GM21529 (cell line): ENCODE results near the gene CERS6.
"Not testable (repeated sequence)": the region's sequence is repeated elsewhere in the genome, so short reads cannot be mapped to it uniquely, and the experiment has no call there.

ENCODE experiments used
- ATAC-seq: cut with Tn5 transposase; IDR thresholded peaks from one replicate; pipeline ENCODE4 v1.9.1; 2021; ENCODE audit not compliant: unreplicated experiment

The CERS6 gene

DNA sequence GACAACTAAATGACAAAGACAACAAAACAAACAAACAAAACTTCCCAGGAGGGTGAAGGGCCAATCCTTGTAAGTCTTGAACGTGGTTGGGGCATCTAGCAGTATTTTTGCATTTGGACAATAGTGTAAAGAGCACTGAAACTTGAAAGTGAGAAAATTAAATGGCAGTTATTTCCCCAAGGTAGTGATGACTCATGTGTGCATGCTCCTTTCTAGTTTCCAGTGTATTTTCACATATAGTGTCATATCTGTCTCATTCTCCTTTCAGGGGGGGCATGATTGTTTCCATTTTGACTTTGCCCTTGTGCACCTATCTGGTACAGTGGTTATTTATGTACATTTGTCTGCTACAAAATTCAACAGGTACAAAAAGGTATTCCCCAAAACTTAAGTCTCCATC, 39.5 kb downstream of the CERS6 start:
- peak; percentile 89 for ATAC-seq

DNA sequence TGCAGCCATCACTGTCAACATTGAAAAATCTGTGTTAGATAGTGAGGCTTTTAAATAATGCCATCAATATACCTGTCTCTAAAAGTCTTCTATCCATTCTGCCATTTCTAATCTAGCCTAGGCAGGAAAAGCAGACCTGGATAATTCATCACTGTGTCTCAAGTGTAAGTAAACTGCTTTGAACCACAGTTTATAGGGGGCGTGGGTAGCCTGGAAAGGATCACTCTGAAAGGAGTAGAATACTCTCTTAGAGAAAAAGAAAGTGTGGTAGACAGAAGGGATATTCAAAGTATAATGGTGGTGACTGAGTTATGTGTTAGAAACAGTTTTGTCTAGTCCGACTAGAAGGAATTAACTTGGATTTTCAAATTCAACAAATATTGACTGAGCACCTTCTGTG, 40.8 kb downstream of the CERS6 start:
- no peak for ATAC-seq

DNA sequence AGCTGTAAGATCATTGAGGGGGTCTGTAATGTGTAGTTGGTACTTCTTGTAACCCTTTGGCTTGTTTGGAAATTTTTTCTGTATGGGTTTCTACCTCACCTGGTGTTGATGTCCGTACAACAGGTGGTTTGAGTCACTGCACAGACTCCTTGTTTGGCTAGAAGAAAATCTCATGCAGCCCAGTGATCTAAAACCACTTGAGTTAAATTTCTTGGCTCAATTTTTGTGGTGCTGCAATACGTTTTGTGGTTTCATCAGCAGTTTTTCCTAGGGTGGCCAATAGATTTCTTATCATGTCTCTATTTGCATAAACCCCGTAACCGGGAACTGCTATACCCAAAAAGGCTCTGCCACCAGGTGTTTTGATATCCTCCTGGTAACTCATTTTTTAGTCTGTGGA, 43.4 kb downstream of the CERS6 start:
- no peak for ATAC-seq

DNA sequence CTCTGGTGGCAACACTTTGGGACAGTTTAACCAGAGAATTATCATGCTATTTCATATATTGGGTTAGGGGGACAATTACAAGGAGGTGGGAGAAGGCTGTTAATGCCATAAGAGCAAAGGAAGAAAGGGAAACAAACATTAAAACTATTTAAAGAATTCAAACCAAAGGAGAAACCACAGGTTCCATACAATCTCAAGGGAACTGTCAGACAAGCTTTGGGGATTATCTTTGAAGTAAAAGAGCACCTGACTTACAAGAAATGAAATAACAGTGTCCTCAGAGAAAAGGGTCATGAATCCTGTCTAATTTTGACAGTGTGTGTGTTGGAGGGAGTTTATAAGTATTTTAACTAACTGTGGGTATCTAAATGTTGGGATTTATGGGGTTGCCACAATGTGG, 44.4 kb downstream of the CERS6 start:
- no peak for ATAC-seq

DNA sequence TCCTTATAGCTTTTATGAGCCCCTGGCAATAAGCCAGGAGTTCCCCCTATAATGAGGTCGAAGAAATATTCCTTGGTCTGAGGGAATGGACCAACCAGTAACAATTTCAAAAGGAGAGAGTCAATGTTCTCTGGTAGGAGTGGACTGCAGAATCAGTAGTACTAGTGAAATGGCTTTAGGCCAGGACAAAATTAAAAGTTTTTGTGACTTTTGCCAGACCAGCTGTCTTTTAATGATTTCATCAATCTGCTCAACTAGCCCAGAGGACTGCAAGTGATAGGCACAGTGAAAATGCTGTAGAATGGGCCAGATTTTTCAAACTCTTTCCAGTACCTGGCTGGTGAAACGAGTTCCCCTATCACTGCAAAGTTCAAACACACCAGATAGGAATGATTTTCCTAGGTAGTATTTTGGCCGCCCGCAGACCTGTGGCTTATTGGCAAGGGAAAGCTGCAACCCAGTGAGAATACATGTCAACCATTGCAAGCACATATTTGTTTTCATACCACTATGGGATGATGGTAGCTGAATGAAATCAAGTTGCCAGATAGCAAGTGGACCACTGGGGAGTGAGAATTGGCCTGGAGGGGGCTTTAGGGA, 45.5 kb downstream of the CERS6 start:
- ATAC-seq, result no peak

DNA sequence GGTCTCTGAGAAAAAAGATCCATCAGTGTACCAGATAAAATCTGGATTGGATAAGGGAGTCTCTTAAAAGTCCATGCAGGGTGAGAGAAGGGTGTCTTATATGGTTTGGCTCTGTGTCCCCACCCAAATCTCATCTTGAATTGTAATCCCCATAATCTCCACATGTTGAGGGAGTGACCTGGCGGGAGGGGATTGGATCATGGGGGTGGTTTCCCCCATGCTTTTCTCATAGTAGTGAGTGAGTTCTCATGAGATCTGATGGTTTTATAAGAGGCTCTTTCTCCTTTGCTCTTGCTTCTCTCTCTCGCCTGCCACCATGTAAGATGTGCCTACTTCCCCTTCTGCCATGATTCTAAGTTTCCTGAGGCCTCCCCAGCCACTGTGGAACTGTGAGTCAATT, 46.8 kb downstream of the CERS6 start:
- ATAC-seq, result not testable (repeated sequence)

DNA sequence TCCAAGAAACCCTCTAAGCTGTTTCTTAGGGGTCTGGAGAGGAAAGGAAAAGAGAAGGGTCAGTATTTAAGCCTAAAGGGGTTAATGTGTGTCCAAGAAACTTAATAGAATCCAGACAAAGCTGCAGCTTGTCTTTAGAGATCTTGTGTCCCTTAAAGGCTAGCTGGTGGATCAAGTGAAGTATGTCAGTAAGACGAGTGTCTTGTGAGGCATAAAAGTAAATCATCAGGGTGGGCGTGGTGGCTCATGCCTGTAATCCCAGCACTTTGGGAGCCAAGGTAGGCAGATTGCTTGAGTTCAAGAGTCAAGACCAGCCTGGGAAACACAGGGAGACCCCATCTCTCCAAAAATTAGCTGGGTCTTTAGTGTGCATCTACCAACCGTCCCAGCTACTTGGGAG, 47.8 kb downstream of the CERS6 start:
- ATAC-seq, result no peak

DNA sequence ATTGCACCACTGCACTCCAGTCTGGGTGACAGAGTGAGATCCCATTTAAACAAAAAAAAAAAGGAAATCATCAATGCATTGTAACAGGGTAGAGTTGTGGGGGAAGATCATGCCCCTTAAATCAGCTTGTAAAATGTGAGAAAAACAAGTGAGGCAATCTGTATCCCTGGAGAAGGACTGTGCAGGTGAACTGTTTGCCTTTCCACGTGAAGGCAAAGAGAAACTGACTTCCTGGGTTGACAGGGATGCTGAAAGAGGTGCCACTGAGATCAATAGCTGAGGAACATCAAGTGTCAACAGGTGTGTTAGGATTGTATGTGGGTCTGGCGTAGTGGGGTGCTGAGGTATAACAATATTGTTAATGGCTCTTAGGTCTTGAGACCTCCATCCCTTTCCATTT, 48.3 kb downstream of the CERS6 start:
- no peak for ATAC-seq

DNA sequence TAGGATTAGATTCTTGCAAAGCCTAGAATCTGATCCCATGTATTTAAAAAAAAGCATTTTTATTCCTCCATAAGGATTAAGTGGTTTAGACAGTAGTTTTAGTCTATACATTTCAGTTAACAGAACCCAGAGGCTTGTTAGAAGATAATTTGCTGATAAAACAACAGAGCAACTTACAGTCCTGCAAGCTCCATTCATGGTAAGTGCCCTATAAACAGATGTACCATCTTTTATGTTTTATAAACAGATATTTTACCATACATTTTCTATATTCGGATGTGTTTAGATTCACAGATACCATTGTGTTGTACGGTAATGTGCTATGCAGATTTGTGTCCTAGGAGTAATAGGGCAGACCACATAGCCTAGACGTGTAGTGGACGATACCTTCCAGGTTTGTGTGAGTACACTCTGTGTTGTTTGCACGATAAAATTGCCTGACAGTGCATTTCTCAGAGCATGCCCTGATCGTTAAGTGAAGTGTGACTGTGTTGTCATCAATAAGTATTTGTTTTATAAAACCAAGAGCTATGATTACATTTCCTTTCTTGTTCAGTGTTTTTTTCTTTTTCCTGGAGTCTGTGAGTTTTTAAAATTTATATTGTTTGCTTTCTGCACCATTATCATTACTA, 54.2 kb downstream of the CERS6 start:
- no peak for ATAC-seq

DNA sequence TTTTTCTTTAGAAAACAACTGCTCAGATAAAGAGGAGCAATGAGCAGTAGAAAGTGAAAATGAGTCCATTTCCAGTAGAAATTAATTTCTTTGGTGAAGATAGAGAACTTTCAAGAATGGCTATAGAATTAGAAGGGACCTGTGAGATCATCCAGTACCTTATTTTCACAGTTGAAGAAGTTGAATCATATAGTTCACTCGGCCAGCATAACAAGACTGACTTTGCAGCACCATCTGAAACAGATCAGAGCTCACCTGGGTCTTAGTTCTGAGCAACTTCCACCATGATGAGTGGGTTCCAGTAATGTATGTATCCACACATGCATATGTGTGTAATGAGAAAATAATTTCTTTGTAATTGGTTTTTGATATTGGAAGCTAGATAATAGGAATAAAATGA, 58.6 kb downstream of the CERS6 start:
- no peak for ATAC-seq

DNA sequence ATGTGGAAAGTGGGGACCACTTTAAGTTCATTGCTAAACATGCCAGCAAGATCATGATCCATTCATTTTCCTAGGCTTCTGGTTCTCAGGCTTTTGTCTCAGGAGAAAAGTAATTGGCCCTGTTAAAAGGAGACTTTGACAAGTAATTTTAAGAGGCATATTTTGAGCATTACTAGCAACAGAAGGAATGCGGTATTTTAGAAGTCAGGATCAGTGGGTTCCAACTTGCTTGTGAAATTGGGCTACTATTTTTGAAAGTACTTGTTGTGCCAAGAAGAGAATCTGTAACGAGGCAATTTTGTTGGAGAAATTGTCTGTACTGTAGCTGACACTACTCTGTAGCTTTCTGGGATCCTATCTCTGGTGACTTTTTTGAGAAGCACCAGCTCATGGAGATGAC, 59.4 kb downstream of the CERS6 start:
- ATAC-seq, result no peak

DNA sequence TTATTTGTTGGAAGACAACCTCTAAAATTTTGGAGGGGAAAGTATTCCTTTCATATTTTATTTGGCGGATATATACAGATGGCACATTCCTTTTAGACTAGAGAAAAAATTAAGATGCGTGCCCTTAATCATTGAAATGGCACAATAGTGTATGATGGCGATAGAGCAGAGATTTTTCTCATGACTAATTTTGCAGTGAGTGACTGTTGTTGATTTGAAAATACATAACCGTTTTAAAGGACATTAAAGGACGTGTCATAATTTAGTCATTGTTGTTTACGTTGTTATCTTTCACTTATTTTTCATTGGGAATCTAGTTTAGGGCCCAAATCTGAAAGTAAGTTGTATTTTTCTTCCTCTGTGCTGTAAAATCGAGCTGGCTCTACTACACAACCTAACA, 61.7 kb downstream of the CERS6 start:
- ATAC-seq, result no peak

DNA sequence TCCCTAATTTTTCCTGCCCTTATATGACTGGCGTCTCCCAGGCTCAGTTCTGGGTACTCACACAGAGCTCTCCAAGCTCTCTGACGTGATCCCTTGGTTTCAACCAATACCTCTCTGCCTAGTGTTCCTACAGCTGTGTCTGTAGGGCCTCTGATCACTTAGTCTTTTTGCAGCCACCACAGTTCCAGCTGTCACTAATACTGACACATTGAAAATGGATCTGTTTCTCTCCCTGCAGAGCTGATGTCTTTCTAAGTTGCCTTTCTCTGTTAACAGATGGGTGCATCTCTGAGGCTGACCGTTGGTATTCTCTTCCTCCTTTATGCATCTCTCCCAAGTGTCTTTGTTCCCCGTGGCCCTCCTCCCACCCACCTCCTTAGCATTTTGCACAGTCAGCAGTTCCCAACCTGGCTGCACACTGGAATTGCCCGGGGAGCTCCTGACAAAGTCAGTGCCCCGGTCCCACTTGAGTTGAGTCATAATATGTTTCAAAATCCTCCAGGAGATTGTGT, 62.5 kb downstream of the CERS6 start:
- peak; percentile 60 for ATAC-seq

DNA sequence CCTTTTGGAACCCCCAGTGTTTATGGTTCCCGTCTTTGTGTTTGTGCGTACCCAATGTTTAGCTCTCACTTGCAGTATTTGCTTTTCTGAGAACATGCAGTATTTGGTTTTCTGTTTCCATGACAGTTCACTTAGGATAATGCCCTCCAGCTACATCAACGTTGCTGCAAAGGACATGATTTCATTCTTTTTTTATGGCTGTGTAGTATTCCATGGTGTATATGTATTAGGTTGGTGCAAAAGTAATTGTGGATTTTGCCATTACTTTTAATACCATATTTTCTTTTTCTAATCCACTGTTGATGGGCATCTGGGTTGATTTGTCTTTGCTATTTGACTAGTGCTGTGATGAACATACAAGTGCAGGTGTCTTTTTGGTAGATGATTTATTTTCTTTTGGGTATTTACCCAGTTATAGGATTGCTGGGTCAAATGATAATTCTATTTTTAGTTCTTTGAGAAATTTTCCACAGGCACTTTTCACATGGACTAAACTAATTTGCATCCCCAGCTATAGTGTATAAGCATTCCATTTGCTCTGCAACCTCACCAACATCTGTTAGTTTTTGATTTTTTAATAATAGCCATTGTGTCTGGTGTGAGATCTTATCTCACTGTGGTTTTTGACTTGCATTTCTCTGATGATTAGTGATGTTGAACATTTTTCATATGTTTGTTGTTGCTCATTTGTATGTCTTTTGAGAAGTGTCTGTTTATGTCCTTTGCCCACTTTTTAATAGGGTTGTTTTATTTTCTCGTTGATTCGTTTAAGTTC, 63.6 kb downstream of the CERS6 start:
- ATAC-seq, result no peak

DNA sequence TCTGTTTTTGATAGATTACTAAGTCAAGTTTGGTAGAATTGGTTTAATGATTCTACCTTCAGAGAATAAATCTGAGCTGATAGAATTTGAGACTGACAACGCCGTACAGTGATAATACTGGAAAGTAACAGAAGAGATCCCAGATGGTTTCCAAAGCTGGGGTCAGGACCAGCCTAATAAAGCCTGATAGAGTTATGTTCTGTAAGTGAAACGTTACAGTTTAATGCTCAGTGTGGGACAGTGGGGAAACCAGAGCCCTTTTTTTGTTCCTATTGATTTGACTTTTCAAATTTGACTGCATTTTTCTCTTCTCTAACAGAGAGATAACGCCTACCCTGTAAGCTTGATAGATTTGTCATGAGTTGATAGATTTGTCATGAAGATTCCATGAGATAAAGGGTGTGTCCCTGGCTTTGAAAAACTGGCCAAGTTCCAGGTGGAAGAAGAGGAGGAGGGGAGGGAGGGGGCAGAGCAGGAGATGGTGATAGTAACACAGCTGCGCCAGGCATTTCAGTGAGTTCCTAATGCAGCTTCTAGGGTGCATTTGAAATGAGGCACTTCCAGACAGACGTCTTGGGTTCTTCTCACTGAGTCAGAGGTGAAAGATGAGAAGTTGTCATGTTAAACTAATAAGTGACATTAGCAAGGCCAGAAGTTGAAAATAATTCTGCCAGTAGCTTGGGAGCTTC, 65.1 kb downstream of the CERS6 start:
- ATAC-seq, result no peak

DNA sequence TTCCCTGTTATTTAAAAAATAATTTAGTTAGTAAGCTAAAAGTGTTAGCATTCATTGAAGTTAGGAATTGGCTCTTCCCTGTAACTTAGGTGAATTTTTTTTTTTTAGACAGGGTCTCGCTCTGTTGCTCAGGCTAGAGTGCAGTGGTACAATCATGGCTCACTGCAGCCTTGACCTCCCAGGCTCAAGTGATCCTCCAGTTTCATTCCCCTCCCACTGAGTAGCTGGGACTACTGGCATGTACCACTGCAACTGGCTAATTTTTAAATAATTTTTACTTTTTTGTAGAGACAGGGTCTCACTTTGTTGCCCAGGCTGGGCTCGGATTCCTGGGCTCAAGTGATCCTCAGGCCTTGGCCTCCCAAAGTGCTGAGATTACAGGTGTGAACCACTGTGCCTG, 66.4 kb downstream of the CERS6 start:
- no peak for ATAC-seq

DNA sequence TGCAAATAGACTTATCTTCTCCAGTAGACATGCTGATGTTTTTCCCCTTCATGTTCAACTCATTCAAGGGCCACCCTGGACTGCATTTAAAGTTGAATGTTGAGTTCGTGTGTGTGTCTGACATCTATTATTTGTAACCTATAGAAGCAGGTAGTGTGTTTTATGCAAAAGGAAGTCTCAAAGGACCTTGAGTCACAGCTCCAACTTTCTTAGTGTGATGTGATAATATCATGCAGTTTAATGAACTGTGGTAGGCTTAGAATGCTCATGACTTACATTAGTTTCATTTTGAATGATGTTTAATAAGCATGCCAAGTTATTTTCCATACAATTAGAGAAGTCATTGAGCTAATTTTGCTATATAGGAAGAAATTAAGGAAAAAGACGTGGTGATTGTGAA, 67.9 kb downstream of the CERS6 start:
- ATAC-seq, result no peak

DNA sequence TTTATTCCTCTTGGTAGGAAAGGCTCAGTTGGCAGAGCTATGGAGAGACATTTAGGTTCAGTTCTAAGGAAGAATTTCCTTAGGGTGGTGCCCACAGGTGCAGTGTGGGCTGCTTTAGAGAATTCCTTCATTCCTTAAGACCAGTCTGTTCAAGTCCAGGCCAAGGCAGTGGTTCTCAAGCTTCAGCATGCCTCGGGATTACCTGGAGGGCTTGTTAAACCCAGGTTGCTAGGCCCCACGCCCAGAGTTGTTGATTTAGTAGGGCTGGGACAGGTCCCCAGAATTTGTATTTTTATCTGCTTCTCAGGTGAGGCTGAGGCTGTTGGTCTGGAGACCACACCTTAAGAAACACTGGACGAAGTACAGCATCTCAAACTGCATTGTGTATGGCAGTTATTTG, 68.9 kb downstream of the CERS6 start:
- ATAC-seq, result no peak

DNA sequence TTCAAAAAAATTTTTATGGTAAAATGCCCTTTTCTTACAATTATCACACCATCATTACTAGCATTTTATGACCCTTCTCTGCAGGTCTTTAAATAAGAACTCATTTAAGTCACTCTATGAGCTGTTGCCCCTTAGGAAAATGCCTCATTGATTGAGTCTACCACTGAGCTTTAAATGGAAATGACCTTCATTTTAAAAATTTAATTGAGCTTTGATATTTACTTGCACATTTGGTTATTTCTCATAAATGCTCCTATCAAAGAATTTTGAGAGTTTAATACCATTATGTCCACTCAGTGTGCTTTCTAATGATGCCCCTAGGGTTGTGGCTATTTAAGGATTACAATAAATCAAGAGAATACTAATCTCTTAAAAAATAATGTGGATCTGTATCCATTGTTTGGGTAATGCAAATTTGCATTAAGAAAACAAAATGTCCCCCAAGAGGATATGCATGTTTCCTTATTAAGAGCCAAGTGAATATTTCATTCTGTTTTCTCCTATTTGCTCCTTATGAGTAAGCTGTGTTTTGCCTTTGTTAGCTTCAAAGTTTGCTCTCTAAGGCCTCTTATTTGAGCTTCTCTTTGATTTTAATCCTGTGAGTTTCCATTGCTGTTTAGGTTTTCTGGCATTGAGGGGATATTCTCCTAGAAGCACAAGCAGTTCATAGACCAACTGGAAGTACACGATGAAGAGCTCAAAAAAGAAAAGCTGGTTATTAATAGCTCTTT, 69.8 kb downstream of the CERS6 start:
- ATAC-seq, result no peak

DNA sequence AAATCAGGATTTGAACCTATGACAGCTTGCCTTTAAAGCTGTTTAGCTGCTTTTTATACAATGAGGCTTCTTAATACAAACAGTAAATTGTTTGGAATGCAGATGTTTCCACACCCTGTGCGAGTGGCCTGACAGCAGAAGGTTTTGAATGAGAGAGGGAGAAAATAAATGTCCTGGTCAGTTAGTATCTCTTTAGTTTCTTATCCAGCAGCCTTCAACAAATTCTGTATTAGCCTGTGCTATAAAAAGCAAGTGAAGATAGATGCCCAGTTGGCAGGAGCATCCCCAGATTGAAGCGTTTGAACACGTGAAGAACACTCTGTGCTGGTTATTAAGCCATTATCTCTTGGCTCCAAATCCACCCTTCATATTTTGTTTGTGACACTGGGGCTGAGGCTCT, 70.6 kb downstream of the CERS6 start:
- ATAC-seq, result no peak

DNA sequence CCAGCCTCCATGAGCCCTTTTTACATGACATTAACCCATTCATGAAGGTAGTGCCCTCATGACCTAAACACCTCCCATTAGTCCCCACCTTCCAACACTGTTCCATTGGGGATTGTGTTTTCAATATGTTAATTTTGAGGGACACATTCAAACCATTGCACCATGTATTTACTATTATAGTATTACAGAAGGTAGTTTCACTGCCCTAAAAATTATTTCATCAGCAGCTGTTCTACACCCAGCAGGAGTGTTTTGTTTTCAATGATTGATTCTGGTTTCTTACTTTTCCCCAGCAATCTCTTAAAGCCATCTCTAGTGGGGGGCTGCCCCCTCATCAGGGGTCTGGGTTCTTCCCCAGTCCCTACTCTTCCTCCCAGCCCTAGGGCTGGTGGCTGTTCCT, 71.9 kb downstream of the CERS6 start:
- ATAC-seq, result no peak
